ENCODE data around the gene MPHOSPH8. TPM values are rescaled to one million over a fixed set of nuclear protein-coding genes. Genes with fewer than 3 reads are reported as not detected.
"Not testable (repeated sequence)": the region's sequence is repeated elsewhere in the genome, so short reads cannot be mapped to it uniquely, and the experiment has no call there.

The MPHOSPH8 gene
- total and polyA plus RNA-seq, 4 donors: 8.4 to 14.2 (median 12.3) TPM

GRCh38 chr13:19704256-19704655, 70.8 kb downstream of the MPHOSPH8 start:
- H3K36me3 ChIP-seq (ENCODE audit: control insufficient read depth in 4 of 4, insufficient read depth in 3 of 4, low read depth in 1 of 4, low read length in 3 of 4); H3K27me3 ChIP-seq (ENCODE audit: control insufficient read depth in 4 of 4, insufficient read depth in 4 of 4, low read length in 3 of 4); H3K4me1 ChIP-seq (ENCODE audit: control insufficient read depth in 4 of 4, insufficient read depth in 4 of 4, low read length in 3 of 4); H3K4me3 ChIP-seq (ENCODE audit: low read depth in 1 of 3, low read length in 3 of 3); H3K9me3 ChIP-seq (ENCODE audit: control insufficient read depth in 4 of 4, low read length in 3 of 4); H3K9ac ChIP-seq (ENCODE audit: low read depth in 1 of 2, low read length in 2 of 2); H3K27ac ChIP-seq (ENCODE audit: low read depth in 1 of 2, low read length in 2 of 2); DNase-seq (ENCODE audit: low spot score): not testable (repeated sequence)
- WGBS: 91% methylated on average over 6 of the region's 6 CpGs

- not testable (repeated sequence) for H3K9ac ChIP-seq (ENCODE audit: low read depth in 1 of 2, low read length in 2 of 2); H3K27ac ChIP-seq (ENCODE audit: low read depth in 1 of 2, low read length in 2 of 2); H3K36me3 ChIP-seq (ENCODE audit: control insufficient read depth in 4 of 4, insufficient read depth in 3 of 4, low read depth in 1 of 4, low read length in 3 of 4); DNase-seq (ENCODE audit: low spot score); H3K4me1 ChIP-seq (ENCODE audit: control insufficient read depth in 4 of 4, insufficient read depth in 4 of 4, low read length in 3 of 4); H3K27me3 ChIP-seq (ENCODE audit: control insufficient read depth in 4 of 4, insufficient read depth in 4 of 4, low read length in 3 of 4); H3K9me3 ChIP-seq (ENCODE audit: control insufficient read depth in 4 of 4, low read length in 3 of 4); H3K4me3 ChIP-seq (ENCODE audit: low read depth in 1 of 3, low read length in 3 of 3)
- WGBS: 95% methylated on average over 1 of the region's 1 CpG
Measured at GRCh38 chr13:19709039-19709438, 75.6 kb downstream of the MPHOSPH8 start.

- not testable (repeated sequence) for H3K36me3 ChIP-seq (ENCODE audit: control insufficient read depth in 4 of 4, insufficient read depth in 3 of 4, low read depth in 1 of 4, low read length in 3 of 4); H3K9ac ChIP-seq (ENCODE audit: low read depth in 1 of 2, low read length in 2 of 2); H3K27me3 ChIP-seq (ENCODE audit: control insufficient read depth in 4 of 4, insufficient read depth in 4 of 4, low read length in 3 of 4); H3K4me3 ChIP-seq (ENCODE audit: low read depth in 1 of 3, low read length in 3 of 3); H3K27ac ChIP-seq (ENCODE audit: low read depth in 1 of 2, low read length in 2 of 2); H3K4me1 ChIP-seq (ENCODE audit: control insufficient read depth in 4 of 4, insufficient read depth in 4 of 4, low read length in 3 of 4); H3K9me3 ChIP-seq (ENCODE audit: control insufficient read depth in 4 of 4, low read length in 3 of 4); DNase-seq (ENCODE audit: low spot score)
Measured at GRCh38 chr13:19709782-19710181, 76.3 kb downstream of the MPHOSPH8 start.

- WGBS: 78% methylated on average over 10 of the region's 10 CpGs
- H3K36me3 ChIP-seq (ENCODE audit: control insufficient read depth in 4 of 4, insufficient read depth in 3 of 4, low read depth in 1 of 4, low read length in 3 of 4): peaks cover 0 to 3% (median 0%) of the 10 kb centered on the region in 4 donors
- H3K27ac ChIP-seq (ENCODE audit: low read depth in 1 of 2, low read length in 2 of 2): no peak overlapping the region
- no peak overlapping the region for H3K4me3 ChIP-seq (ENCODE audit: low read depth in 1 of 3, low read length in 3 of 3)
- DNase-seq (ENCODE audit: low spot score): no peak
- TF ChIP-seq EGR1 (IDR thresholded peaks at IDR 0.05; ENCODE audit: low read depth in 2 of 2): no peak
- TF ChIP-seq REST (IDR thresholded peaks at IDR 0.05): no peak
- no peak for TF ChIP-seq MAX (IDR thresholded peaks at IDR 0.05)
- no peak for TF ChIP-seq SP1 (IDR thresholded peaks at IDR 0.05)
- H3K4me1 ChIP-seq (ENCODE audit: control insufficient read depth in 4 of 4, insufficient read depth in 4 of 4, low read length in 3 of 4): no peaks in the 10 kb centered on the region
- H3K9me3 ChIP-seq (ENCODE audit: control insufficient read depth in 4 of 4, low read length in 3 of 4): no peaks in the 10 kb centered on the region
- no peak overlapping the region for H3K9ac ChIP-seq (ENCODE audit: low read depth in 1 of 2, low read length in 2 of 2)
- no peaks in the 10 kb centered on the region for H3K27me3 ChIP-seq (ENCODE audit: control insufficient read depth in 4 of 4, insufficient read depth in 4 of 4, low read length in 3 of 4)
Measured at GRCh38 chr13:19713186-19713965, 79.9 kb downstream of the MPHOSPH8 start.

All from liver (tissue), 9 donors.